HepG2 (cell line): ENCODE data around the gene RETREG2. TPM values are rescaled to one million over a fixed set of nuclear protein-coding genes. Genes with fewer than 3 reads are reported as not detected.

ENCODE experiments used
- ATAC-seq: fragments of 200-7000 bp; cut with Tn5 transposase; 3 replicates; pipeline ENCODE4 v1.9.1; 2020; ENCODE audit warnings: mild to moderate bottlenecking, moderate library complexity
- BruUV-seq: library from RNA; stranded (reverse); fragments of 400-500 nt; replicated peaks from 2 replicates; lab custom pipeline; 2021; lab: Mats Ljungman, UMichigan
- CTCF ChIA-PET: fragments of 300-600 bp; formaldehyde crosslinking; extraction: SDS; loops from one replicate; lab custom pipeline; 2021; ENCODE audit warnings: low total read pairs, inconsistent platforms, low intra/inter-chr PET ratio; lab: Yijun Ruan, JAX
- POLR2A ChIA-PET: fragments of 350-600 bp; sonication (Branson Sonifier 250); formaldehyde crosslinking; loops from one replicate; lab custom pipeline; 2020; ENCODE audit warnings: antibody characterized with exemption, inconsistent platforms; lab: Yijun Ruan, JAX
- DNase-seq: peaks from one replicate; pipeline ENCODE4 v3.0.0-alpha.2; 2015; ENCODE audit warnings: low spot score
- FAIRE-seq: peaks from 3 replicates; lab custom pipeline; 2011; peaks lifted over from hg19 to GRCh38; lab: Jason Lieb, UNC
- H2AFZ ChIP-seq: one replicate; pipeline ENCODE4 v1.6.1; 2011; ENCODE audit warnings: low read length, inconsistent platforms
- H3K27ac ChIP-seq: fragments of 300-600 bp; 3 replicates; pipeline ENCODE4 v1.8.0; 2011; ENCODE audit warnings: mixed run types, mild to moderate bottlenecking, mixed read lengths, low read length, inconsistent platforms; ENCODE audit not compliant: insufficient read depth; ENCODE audit errors: extremely low read length
- H3K27me3 ChIP-seq, 2 experiments: fragments of 200-600 bp in 1 of 2; 2 replicates in 1 of 2; 3 replicates in 1 of 2; pipeline versions ENCODE4 v1.6.0 to v1.8.0; 2011; ENCODE audit warnings: low read length in 2 of 2, mild to moderate bottlenecking in 2 of 2, moderate library complexity in 2 of 2, inconsistent platforms in 1 of 2; ENCODE audit not compliant: insufficient read depth in 2 of 2, control insufficient read depth in 1 of 2
- H3K36me3 ChIP-seq, 2 experiments: fragments of 200-600 bp in 1 of 2; replicated peaks in 1 of 2; 2 replicates in 1 of 2; 3 replicates in 1 of 2; pipeline versions ENCODE4 v1.5.1 to v1.8.0; 2011; ENCODE audit warnings: low read length in 2 of 2, inconsistent platforms in 1 of 2; ENCODE audit not compliant: insufficient read depth in 2 of 2, control insufficient read depth in 1 of 2
- H3K4me1 ChIP-seq: 2 replicates; pipeline ENCODE4 v1.5.1; 2012; ENCODE audit warnings: low read length, inconsistent platforms; ENCODE audit not compliant: insufficient read depth
- H3K4me2 ChIP-seq: 2 replicates; pipeline ENCODE4 v1.6.0; 2011; ENCODE audit warnings: low read depth, low read length, inconsistent platforms
- H3K4me3 ChIP-seq, 3 experiments: fragments of 200-600 bp in 1 of 3; sonication (generic), shearing (Covaris generic) in 1 of 3; replicated peaks in 1 of 3; 2 replicates each; pipeline ENCODE4 v1.5.1; 2011 to 2016; ENCODE audit warnings: low read length in 3 of 3, inconsistent platforms in 2 of 3, low read depth in 2 of 3, mild to moderate bottlenecking in 2 of 3, control low read depth in 1 of 3, mixed read lengths in 1 of 3; ENCODE audit not compliant: insufficient read depth in 1 of 3
- H3K79me2 ChIP-seq: one replicate; pipeline ENCODE4 v1.6.1; 2011; ENCODE audit warnings: low read length, inconsistent platforms; ENCODE audit not compliant: insufficient read depth
- H3K9ac ChIP-seq: 2 replicates; pipeline ENCODE4 v1.6.0; 2011; ENCODE audit warnings: mild to moderate bottlenecking, low read depth, low read length, inconsistent platforms; ENCODE audit not compliant: insufficient read depth
- H3K9me3 ChIP-seq: 2 replicates; pipeline ENCODE4 v1.5.1; 2012; ENCODE audit warnings: mild to moderate bottlenecking, low read length
- H4K20me1 ChIP-seq: 2 replicates; pipeline ENCODE4 v1.6.0; 2011; ENCODE audit warnings: inconsistent platforms, mild to moderate bottlenecking, low read length, moderate library complexity; ENCODE audit not compliant: insufficient read depth
- CBX5 ChIP-seq: sonication (generic); formaldehyde crosslinking; IDR thresholded peaks from 2 replicates; pipeline ENCODE4 v1.4.0; 2020; ENCODE audit warnings: missing genetic modification reagents, borderline replicate concordance
- GATAD1 ChIP-seq: IDR thresholded peaks from 2 replicates; pipeline ENCODE4 v1.6.1; 2016; ENCODE audit warnings: missing genetic modification reagents, missing compliant biosample characterization
- IRX3 ChIP-seq: sonication (generic); formaldehyde crosslinking; IDR thresholded peaks from 2 replicates; pipeline ENCODE4 v1.8.1; 2023; ENCODE audit warnings: mild to moderate bottlenecking, low read depth, missing genetic modification reagents, borderline replicate concordance
- NAIF1 ChIP-seq: sonication (generic); formaldehyde crosslinking; IDR thresholded peaks from 2 replicates; pipeline ENCODE4 v1.5.0; 2020; ENCODE audit warnings: mild to moderate bottlenecking, missing genetic modification reagents, borderline replicate concordance
- ZMAT3 ChIP-seq: sonication (generic); formaldehyde crosslinking; conservative IDR thresholded peaks from 2 replicates; pipeline ENCODE4 v1.7.0; 2021; ENCODE audit warnings: missing genetic modification reagents
- ZNF775 ChIP-seq: sonication (generic); formaldehyde crosslinking; IDR thresholded peaks from 2 replicates; pipeline ENCODE4 v1.4.0; 2020; ENCODE audit warnings: missing genetic modification reagents, mild to moderate bottlenecking, moderate library complexity, borderline replicate concordance
- ZNF83 ChIP-seq: sonication (generic); formaldehyde crosslinking; IDR thresholded peaks from 2 replicates; pipeline ENCODE4 v1.4.0; 2020; ENCODE audit warnings: missing genetic modification reagents, mild to moderate bottlenecking, borderline replicate concordance
- WGBS: methylation state at CpG from one replicate; pipeline ENCODE4 v1.1.6; 2017; ENCODE audit warnings: low lambda C conversion rate; 5-methylcytosine and 5-hydroxymethylcytosine counted together
- in situ Hi-C: cut with HindIII; loops from 2 replicates; pipeline ENCODE4 v1.10.0; 2017; ENCODE audit warnings: low pct_unique_long_range_greater_than_20kb; ENCODE audit not compliant: extremely low pct_ligation_motif_present
- intact Hi-C: fragments of 100-400 bp; cut with micrococcal nuclease; formaldehyde crosslinking; loops from one replicate; pipeline ENCODE4 v1.10.0; 2022; ENCODE audit not compliant: unreplicated experiment
- polyA plus RNA-seq, 8 experiments: library from polyadenylated mRNA; depleted of rRNA in 3 of 8; stranded (reverse) in 7 of 8; unstranded in 1 of 8; fragments of >200 nt; fragmentation: Illumina TruSeq in 4 of 8; extraction: Trizol in 4 of 8; gene quantifications; 2 replicates each; pipeline versions ENCODE4 v1.2.1 to v1.2.3, GENCODE V29; 2011 to 2016; ENCODE audit warnings: low read depth in 4 of 8, missing spikeins in 1 of 8, mixed read lengths in 1 of 8; ENCODE audit not compliant: insufficient read depth in 1 of 8
- total RNA-seq, 5 experiments: library from RNA; depleted of rRNA; stranded (reverse); fragments of >200 nt; fragmentation: Illumina TruSeq; extraction: Trizol; gene quantifications; 2 replicates each; pipeline ENCODE4 v1.2.3, GENCODE V29; 2016; ENCODE audit warnings: low read depth in 1 of 5
- TF ChIP-seq, protein P1 (sequence below): sonication (generic); formaldehyde crosslinking; IDR thresholded peaks from 2 replicates; pipeline ENCODE4 v1.4.0; 2020; ENCODE audit warnings: missing genetic modification reagents
- TF ChIP-seq, protein P2 (sequence below): sonication (generic); formaldehyde crosslinking; IDR thresholded peaks from 2 replicates; pipeline ENCODE4 v1.4.0; 2020; ENCODE audit warnings: missing genetic modification reagents, mild to moderate bottlenecking, borderline replicate concordance
- TF ChIP-seq, protein P3 (sequence below): sonication (generic); formaldehyde crosslinking; IDR thresholded peaks from 2 replicates; pipeline ENCODE4 v1.5.0; 2020; ENCODE audit warnings: missing genetic modification reagents
- TF ChIP-seq, protein P4 (sequence below): sonication (generic); formaldehyde crosslinking; IDR thresholded peaks from 2 replicates; pipeline ENCODE4 v1.5.0; 2020; ENCODE audit warnings: mild to moderate bottlenecking, missing genetic modification reagents
- TF ChIP-seq, protein P5 (sequence below): sonication (generic); formaldehyde crosslinking; IDR thresholded peaks from 2 replicates; pipeline ENCODE4 v1.8.0; 2022; ENCODE audit warnings: mild to moderate bottlenecking, missing genetic modification reagents, moderate library complexity

RETREG2 gene
- total and polyA plus RNA-seq, 2 of the 13 experiments (the other 11 are each of a cell fraction or from before 2014, with no cell fraction given), result 86.0 to 134 TPM

DNA sequence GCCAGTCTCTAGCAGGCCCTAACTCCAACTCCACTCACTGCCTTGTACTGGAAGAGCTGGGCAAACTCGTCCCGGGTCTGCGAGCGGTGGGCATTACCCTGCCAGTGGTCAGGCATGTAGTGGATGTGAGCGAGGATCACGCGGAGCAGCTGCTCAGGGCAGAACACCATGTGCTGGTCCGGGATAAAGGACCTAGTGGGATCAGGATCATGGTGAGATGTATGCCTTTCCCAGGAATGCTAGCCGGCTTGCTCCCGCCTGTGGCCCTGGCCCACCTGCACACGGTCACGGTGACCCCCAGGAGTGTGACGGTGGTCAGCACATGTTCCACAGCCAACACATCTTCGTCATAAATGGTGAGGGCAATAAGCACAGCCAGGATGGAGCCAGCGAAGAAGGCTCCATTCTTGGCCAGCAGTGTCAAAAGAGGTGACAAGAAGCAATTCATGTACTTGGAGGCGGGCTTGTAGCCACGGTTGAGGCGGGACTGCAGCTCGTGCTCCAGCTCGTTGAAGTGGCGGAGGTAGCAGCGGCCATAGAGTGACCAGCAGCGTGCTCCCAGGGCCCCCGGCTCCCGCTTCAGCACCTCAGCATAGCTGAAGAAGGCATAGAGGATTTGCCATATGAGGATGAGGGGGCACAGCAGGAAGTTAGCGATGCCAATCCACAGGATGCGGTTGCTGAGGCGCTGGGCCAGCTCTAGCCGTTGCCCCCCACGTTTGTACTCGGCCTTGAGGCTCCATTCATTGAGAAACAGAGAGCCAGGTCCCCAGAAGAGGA is 45.9 kb downstream of the RETREG2 start:
- ATAC-seq (no peak), DNase-seq (no peak), FAIRE-seq (no peak)
- H4K20me1 ChIP-seq, result no peaks in the 10 kb centered on the region
- POLR2A ChIA-PET, result no interaction called here
- in situ Hi-C loops (no loop called here), intact Hi-C loops (no loop called here)
- H3K36me3 ChIP-seq, result peaks cover 39 to 68% of the 10 kb centered on the region in 2 experiments
- no TSS peak for BruUV-seq
- H3K4me2 ChIP-seq, result no peak overlapping the region
- H2AFZ ChIP-seq, result no peak overlapping the region
- no peak overlapping the region for H3K4me3 ChIP-seq
- H3K9ac ChIP-seq, result no peak overlapping the region
- no peak overlapping the region for H3K27ac ChIP-seq
- CTCF ChIA-PET, result no interaction called here
- peaks cover 21% of the 10 kb centered on the region for H3K4me1 ChIP-seq
- no peaks in the 10 kb centered on the region for H3K9me3 ChIP-seq
- 96% methylated on average over 28 of the region's 31 CpGs for WGBS
- no peaks in the 10 kb centered on the region; a peak in 1 of 5 replicates for H3K27me3 ChIP-seq
- peaks cover 25% of the 10 kb centered on the region for H3K79me2 ChIP-seq
- TF ChIP-seq CBX5 (CRISPR knock-in tag) (no peak), GATAD1 (CRISPR knock-in tag) (no peak), ZNF775 (CRISPR knock-in tag) (no peak), NAIF1 (CRISPR knock-in tag) (no peak), ZNF83 (CRISPR knock-in tag) (no peak), IRX3 (CRISPR knock-in tag) (no peak), ZMAT3 (CRISPR knock-in tag) (no peak)
- TF ChIP-seq, protein P1, sequence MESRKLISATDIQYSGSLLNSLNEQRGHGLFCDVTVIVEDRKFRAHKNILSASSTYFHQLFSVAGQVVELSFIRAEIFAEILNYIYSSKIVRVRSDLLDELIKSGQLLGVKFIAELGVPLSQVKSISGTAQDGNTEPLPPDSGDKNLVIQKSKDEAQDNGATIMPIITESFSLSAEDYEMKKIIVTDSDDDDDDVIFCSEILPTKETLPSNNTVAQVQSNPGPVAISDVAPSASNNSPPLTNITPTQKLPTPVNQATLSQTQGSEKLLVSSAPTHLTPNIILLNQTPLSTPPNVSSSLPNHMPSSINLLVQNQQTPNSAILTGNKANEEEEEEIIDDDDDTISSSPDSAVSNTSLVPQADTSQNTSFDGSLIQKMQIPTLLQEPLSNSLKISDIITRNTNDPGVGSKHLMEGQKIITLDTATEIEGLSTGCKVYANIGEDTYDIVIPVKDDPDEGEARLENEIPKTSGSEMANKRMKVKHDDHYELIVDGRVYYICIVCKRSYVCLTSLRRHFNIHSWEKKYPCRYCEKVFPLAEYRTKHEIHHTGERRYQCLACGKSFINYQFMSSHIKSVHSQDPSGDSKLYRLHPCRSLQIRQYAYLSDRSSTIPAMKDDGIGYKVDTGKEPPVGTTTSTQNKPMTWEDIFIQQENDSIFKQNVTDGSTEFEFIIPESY (CRISPR knock-in tag), result no peak
- TF ChIP-seq, protein P2, sequence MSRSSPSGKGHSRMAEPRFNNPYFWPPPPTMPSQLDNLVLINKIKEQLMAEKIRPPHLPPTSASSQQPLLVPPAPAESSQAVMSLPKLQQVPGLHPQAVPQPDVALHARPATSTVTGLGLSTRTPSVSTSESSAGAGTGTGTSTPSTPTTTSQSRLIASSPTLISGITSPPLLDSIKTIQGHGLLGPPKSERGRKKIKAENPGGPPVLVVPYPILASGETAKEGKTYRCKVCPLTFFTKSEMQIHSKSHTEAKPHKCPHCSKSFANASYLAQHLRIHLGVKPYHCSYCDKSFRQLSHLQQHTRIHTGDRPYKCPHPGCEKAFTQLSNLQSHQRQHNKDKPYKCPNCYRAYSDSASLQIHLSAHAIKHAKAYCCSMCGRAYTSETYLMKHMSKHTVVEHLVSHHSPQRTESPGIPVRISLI (CRISPR knock-in tag), result no peak
- TF ChIP-seq, protein P3, sequence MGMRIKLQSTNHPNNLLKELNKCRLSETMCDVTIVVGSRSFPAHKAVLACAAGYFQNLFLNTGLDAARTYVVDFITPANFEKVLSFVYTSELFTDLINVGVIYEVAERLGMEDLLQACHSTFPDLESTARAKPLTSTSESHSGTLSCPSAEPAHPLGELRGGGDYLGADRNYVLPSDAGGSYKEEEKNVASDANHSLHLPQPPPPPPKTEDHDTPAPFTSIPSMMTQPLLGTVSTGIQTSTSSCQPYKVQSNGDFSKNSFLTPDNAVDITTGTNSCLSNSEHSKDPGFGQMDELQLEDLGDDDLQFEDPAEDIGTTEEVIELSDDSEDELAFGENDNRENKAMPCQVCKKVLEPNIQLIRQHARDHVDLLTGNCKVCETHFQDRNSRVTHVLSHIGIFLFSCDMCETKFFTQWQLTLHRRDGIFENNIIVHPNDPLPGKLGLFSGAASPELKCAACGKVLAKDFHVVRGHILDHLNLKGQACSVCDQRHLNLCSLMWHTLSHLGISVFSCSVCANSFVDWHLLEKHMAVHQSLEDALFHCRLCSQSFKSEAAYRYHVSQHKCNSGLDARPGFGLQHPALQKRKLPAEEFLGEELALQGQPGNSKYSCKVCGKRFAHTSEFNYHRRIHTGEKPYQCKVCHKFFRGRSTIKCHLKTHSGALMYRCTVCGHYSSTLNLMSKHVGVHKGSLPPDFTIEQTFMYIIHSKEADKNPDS (CRISPR knock-in tag), result no peak
- TF ChIP-seq, protein P4, sequence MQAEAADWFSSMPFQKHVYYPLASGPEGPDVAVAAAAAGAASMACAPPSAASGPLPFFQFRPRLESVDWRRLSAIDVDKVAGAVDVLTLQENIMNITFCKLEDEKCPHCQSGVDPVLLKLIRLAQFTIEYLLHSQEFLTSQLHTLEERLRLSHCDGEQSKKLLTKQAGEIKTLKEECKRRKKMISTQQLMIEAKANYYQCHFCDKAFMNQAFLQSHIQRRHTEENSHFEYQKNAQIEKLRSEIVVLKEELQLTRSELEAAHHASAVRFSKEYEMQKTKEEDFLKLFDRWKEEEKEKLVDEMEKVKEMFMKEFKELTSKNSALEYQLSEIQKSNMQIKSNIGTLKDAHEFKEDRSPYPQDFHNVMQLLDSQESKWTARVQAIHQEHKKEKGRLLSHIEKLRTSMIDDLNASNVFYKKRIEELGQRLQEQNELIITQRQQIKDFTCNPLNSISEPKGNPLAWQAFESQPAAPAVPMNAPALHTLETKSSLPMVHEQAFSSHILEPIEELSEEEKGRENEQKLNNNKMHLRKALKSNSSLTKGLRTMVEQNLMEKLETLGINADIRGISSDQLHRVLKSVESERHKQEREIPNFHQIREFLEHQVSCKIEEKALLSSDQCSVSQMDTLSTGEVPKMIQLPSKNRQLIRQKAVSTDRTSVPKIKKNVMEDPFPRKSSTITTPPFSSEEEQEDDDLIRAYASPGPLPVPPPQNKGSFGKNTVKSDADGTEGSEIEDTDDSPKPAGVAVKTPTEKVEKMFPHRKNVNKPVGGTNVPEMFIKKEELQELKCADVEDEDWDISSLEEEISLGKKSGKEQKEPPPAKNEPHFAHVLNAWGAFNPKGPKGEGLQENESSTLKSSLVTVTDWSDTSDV, result no peak
- TF ChIP-seq, protein P5, sequence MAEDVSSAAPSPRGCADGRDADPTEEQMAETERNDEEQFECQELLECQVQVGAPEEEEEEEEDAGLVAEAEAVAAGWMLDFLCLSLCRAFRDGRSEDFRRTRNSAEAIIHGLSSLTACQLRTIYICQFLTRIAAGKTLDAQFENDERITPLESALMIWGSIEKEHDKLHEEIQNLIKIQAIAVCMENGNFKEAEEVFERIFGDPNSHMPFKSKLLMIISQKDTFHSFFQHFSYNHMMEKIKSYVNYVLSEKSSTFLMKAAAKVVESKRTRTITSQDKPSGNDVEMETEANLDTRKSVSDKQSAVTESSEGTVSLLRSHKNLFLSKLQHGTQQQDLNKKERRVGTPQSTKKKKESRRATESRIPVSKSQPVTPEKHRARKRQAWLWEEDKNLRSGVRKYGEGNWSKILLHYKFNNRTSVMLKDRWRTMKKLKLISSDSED (CRISPR knock-in tag), result no peak
